GM12874 (cell line): ENCODE measurements around the gene RGS14.

Experiments used
- TF ChIP-seq, protein P1 (sequence below): IDR thresholded peaks from 2 replicates; pipeline ENCODE4 v1.5.1; 2011; ENCODE audit warnings: low read depth, mild to moderate bottlenecking, control low read depth, low read length, moderate library complexity; ENCODE audit not compliant: insufficient read depth

RGS14 gene, protein sequence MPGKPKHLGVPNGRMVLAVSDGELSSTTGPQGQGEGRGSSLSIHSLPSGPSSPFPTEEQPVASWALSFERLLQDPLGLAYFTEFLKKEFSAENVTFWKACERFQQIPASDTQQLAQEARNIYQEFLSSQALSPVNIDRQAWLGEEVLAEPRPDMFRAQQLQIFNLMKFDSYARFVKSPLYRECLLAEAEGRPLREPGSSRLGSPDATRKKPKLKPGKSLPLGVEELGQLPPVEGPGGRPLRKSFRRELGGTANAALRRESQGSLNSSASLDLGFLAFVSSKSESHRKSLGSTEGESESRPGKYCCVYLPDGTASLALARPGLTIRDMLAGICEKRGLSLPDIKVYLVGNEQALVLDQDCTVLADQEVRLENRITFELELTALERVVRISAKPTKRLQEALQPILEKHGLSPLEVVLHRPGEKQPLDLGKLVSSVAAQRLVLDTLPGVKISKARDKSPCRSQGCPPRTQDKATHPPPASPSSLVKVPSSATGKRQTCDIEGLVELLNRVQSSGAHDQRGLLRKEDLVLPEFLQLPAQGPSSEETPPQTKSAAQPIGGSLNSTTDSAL

DNA sequence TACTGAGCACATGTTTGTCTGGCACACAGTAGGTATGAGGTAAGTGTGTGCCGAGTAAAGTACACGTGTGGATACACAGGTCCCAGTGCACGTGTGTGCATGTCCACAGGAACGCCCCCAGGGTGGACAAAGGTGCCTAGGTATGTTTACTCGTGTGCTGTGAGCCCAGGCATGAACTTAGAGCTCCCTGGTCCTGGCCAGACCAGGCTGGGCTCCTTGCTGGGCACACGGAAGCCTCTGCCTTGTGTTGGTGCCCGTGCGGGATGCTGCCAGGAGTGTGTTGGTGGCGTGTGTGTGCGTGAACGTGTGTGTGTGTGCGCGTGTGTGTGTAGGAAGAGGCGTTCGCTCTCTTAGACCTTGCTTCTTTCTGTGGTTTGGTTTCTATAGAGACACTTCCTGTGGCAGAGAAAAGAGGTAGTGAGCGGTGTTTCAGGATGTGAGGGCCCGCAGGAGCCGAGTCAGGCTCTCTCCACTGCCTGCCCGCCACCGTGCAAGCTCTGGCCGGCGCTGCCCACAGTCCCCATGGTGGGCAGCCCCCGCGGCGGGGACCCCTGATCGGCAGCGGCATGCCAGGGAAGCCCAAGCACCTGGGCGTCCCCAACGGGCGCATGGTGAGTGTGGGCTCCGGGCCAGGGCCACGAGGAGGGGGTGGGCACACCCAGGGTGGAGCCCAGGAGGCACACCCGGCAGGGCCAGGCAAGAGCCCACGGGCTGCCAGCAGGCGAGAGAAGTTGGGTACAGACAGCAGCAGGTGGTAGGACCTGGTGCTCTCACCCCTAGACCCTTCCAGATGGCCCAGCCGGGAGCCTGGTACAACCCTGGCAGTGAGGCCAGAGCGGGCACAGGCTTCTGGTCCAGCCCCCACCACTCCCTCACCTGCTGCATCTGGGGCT, at the start of gene RGS14:
Gene RGS14 (plus strand): TSS at position 466 of the 893 bp plus-strand sequence. CDS start 101 bp downstream, at position 567.
- TF ChIP-seq, protein P1, sequence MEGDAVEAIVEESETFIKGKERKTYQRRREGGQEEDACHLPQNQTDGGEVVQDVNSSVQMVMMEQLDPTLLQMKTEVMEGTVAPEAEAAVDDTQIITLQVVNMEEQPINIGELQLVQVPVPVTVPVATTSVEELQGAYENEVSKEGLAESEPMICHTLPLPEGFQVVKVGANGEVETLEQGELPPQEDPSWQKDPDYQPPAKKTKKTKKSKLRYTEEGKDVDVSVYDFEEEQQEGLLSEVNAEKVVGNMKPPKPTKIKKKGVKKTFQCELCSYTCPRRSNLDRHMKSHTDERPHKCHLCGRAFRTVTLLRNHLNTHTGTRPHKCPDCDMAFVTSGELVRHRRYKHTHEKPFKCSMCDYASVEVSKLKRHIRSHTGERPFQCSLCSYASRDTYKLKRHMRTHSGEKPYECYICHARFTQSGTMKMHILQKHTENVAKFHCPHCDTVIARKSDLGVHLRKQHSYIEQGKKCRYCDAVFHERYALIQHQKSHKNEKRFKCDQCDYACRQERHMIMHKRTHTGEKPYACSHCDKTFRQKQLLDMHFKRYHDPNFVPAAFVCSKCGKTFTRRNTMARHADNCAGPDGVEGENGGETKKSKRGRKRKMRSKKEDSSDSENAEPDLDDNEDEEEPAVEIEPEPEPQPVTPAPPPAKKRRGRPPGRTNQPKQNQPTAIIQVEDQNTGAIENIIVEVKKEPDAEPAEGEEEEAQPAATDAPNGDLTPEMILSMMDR = no peak

DNA sequence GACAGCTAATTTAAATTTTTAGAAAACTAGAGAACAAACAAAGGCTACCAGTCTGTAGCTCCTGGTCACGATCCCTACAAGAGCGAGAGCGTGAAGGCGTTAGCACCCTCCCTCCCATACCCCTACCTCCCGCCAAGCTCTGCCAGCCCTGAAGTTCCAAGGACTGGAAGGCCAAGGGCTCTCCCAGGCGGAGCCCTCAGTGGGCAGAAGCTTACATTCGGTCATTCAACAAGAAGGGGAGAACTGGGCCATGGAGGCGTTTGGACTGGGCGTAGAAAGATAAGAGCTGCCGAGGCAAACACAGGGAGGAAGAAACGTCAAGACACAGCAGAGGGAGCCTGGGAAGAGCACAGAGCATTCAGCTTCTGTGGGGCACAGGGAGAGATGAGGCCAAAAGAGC, 49.0 kb upstream of the RGS14 start:
- TF ChIP-seq, protein P1 = no peak

DNA sequence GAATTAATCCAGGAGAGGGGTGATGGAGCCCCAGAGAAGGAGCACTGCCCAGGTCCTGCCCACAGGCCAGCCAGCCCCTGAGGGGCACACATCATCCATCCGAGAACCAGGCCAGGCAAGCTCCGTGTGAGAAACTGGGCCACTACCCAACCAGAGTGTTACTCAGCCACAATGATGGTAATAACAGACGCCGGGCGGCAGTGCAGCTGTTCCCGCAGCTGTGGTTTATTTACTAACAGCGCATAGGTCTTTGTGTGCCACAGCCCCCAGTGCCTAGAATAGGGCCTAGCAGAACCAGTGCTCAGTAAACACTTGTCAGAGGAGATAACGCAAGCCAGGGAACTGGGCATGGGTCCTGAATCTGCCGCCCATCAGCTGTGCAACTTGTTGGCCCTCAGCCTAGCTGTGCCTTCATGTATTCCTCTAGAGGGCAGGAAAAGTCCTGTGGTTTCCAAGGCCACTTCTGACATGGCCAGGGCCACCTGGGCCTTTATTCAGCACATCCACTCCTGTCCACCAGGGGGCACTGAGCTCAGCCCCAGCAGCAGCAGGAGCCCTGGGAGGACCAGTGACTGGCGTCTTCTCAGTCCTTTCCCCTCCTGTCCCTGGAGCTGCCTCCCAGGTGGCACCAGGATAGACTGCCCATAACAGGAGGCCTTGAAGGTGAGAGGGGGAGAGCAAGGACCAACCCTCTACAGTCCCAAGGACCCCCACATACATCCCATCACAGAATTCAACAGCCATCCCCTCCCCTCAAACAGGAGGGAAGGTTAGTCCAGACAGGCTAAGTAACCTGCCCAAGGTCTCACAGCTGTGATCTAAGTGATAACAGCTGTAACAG, 48.2 kb upstream of the RGS14 start:
- TF ChIP-seq, protein P1 = peak; percentile 95

DNA sequence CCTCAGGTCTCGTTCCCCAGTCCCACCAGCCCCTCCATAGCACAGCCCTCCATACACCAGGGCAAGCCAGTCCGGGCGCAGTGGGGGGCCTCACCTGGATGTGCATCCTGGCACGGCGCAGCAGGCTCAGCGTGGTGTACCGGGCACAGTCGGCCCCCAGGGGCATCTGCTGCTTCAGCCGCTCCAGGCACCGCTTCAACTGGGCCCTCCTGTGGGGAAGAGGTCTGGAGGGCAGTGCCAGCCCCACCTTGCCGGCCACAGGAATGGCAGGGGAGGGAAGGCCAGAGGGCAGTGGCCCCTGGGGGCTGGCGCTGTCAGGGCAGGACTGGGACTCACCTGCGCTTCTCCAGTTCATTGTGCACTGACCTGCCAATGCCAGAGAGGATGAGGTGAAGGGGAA, 47.4 kb upstream of the RGS14 start:
- TF ChIP-seq, protein P1 = no peak

DNA sequence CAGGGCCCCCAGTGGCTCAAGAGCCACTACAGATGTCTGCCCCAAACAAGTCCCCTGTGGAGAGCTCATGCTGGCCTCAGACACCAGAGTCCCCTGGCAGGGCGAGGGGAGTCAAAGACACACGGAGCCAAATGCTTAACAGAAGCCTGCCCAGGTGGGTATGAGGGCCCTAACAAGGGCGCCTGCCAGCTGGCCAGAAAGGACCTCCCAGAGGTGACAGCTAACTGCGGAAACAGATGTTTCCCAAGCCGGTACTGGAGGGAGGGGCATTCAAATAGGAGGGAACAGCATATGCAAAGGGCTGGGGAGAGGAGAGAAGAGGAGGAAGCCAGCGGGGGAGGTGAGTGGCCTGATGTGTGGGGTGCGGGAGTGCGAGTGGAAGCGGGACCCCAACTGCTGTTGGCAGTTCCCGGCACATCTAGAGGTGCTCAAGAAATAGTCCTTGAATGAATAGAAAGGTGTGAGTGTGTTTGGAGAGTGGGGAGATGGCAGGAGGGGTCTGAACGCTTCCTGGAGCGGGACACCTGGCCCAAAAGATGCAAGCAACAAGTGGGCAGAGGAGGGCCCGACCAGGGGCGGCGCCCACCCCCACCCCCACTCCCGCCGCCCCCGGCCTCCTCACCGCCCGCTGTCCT, 46.9 kb upstream of the RGS14 start:
- TF ChIP-seq, protein P1 = no peak

DNA sequence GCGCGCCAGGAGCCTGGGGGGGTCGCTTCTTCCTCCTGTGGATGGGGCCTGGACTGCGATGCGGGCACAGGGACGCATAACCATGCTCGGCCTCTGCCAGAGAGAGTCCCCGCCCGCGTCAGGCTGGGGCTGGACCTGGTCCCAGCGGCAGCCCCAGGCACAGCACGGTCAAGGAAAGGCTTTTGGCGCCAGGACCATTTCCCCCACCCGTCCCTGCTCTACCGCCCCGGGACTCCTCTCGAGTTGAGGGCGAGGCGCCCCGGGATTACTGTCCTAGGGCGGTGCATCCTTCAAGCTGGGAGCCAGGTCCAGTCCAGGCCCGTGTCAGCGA, 46.4 kb upstream of the RGS14 start:
- TF ChIP-seq, protein P1 = no peak
